K562 (cell line): ENCODE measurements around the gene ASB4. TPM values are rescaled to one million over a fixed set of nuclear protein-coding genes. Genes with fewer than 3 reads are reported as not detected.

Experiments
- polyA plus RNA-seq, 8 experiments: library from polyadenylated mRNA; depleted of rRNA in 4 of 8; stranded (reverse) in 5 of 8; unstranded in 3 of 8; fragments of >200 nt; fragmentation: Nextera tagmentation in 2 of 8; fragmentation: Illumina TruSeq in 1 of 8; extraction: Ambion mirVana in 2 of 8; extraction: Trizol in 1 of 8; gene quantifications; 2 replicates each; pipeline versions ENCODE4 v1.2.1 to v1.2.3, GENCODE V29; 2011 to 2014; ENCODE audit warnings: inconsistent platforms in 1 of 8, missing spikeins in 1 of 8
- total RNA-seq, 7 experiments: library from RNA; depleted of rRNA in 6 of 7; stranded (reverse); fragments of >200 nt in 6 of 7; fragmentation: Illumina TruSeq in 2 of 7; extraction: Trizol in 2 of 7; gene quantifications; 2 replicates each; pipeline versions ENCODE4 v1.2.1 to v1.2.3, GENCODE V29; 2011 to 2021; ENCODE audit warnings: low replicate concordance in 1 of 7

ASB4 gene
- total and polyA plus RNA-seq, 9 of the 15 experiments (the other 6 are each of a cell fraction or from before 2014, with no cell fraction given), result 0.03 to 0.07 TPM; not detected in 7

Other genes starting within 250 kb of the ASB4 start
- not detected in 2 replicates for gene PON1, start 161.4 kb upstream of the ASB4 start, total RNA-seq (2014; rRNA removed)
- not detected in 2 replicates for gene PON1, start 161.4 kb upstream of the ASB4 start, total RNA-seq (2014; rRNA removed; fragmentation: Illumina TruSeq; extraction: Trizol)
- gene PON1, start 161.4 kb upstream of the ASB4 start, total RNA-seq (2015; rRNA removed; fragmentation: Illumina TruSeq; extraction: Trizol), result not detected in 2 replicates
- gene PON1, start 161.4 kb upstream of the ASB4 start, total RNA-seq (2021), result not detected in 2 replicates
- gene PON1, start 161.4 kb upstream of the ASB4 start, polyA plus RNA-seq (2011; rRNA removed), result not detected in 2 replicates
- gene PON1, start 161.4 kb upstream of the ASB4 start, polyA plus RNA-seq (2014; fragmentation: Illumina TruSeq; extraction: Trizol), result not detected in 2 replicates
- gene PON1, start 161.4 kb upstream of the ASB4 start, polyA plus RNA-seq (2014; fragmentation: Nextera tagmentation; extraction: Ambion mirVana), result not detected
- not detected in 2 replicates for gene PON1, start 161.4 kb upstream of the ASB4 start, polyA plus RNA-seq (2014; rRNA removed)
- not detected in 2 replicates for gene PON3, start 89.6 kb upstream of the ASB4 start, total RNA-seq (2014; rRNA removed)
- gene PON3, start 89.6 kb upstream of the ASB4 start, total RNA-seq (2014; rRNA removed; fragmentation: Illumina TruSeq; extraction: Trizol), result not detected in 2 replicates
- 0.18 TPM in 1 of 2 replicates, not detected in the other for gene PON3, start 89.6 kb upstream of the ASB4 start, total RNA-seq (2015; rRNA removed; fragmentation: Illumina TruSeq; extraction: Trizol)
- not detected in 2 replicates for gene PON3, start 89.6 kb upstream of the ASB4 start, total RNA-seq (2021)
- 0.38 TPM in 1 of 2 replicates, not detected in the other for gene PON3, start 89.6 kb upstream of the ASB4 start, polyA plus RNA-seq (2011; rRNA removed)
- not detected in 2 replicates for gene PON3, start 89.6 kb upstream of the ASB4 start, polyA plus RNA-seq (2014; fragmentation: Illumina TruSeq; extraction: Trizol)
- under 1 TPM in 1 of 2 experiments, not detected in 1; 0.15 TPM for gene PON3, start 89.6 kb upstream of the ASB4 start, polyA plus RNA-seq (2014; fragmentation: Nextera tagmentation; extraction: Ambion mirVana)
- not detected in 2 replicates for gene PON3, start 89.6 kb upstream of the ASB4 start, polyA plus RNA-seq (2014; rRNA removed)
- gene PON2, start 50.9 kb upstream of the ASB4 start, total RNA-seq (2014; rRNA removed), result 15.8 and 15.9 TPM in 2 replicates
- gene PON2, start 50.9 kb upstream of the ASB4 start, total RNA-seq (2014; rRNA removed; fragmentation: Illumina TruSeq; extraction: Trizol), result 21.4 and 21.9 TPM in 2 replicates
- gene PON2, start 50.9 kb upstream of the ASB4 start, total RNA-seq (2015; rRNA removed; fragmentation: Illumina TruSeq; extraction: Trizol), result 23.8 and 29.3 TPM in 2 replicates
- 14.6 and 16.7 TPM in 2 replicates for gene PON2, start 50.9 kb upstream of the ASB4 start, total RNA-seq (2021)
- 13.0 and 30.1 TPM in 2 replicates for gene PON2, start 50.9 kb upstream of the ASB4 start, polyA plus RNA-seq (2011; rRNA removed)
- 19.4 and 23.7 TPM in 2 replicates for gene PON2, start 50.9 kb upstream of the ASB4 start, polyA plus RNA-seq (2014; fragmentation: Illumina TruSeq; extraction: Trizol)
- gene PON2, start 50.9 kb upstream of the ASB4 start, polyA plus RNA-seq (2014; fragmentation: Nextera tagmentation; extraction: Ambion mirVana), result 10 to 100 TPM in 1 of 2 experiments, 1 to 10 TPM in 1; 8.5 to 10.4 TPM
- gene PON2, start 50.9 kb upstream of the ASB4 start, polyA plus RNA-seq (2014; rRNA removed), result 21.5 and 25.1 TPM in 2 replicates
- gene PDK4, start 110.6 kb downstream of the ASB4 start, total RNA-seq (2014; rRNA removed), result 0.45 TPM in 1 of 2 replicates, not detected in the other
- 0.04 and 0.16 TPM in 2 replicates for gene PDK4, start 110.6 kb downstream of the ASB4 start, total RNA-seq (2014; rRNA removed; fragmentation: Illumina TruSeq; extraction: Trizol)
- 0.07 and 0.15 TPM in 2 replicates for gene PDK4, start 110.6 kb downstream of the ASB4 start, total RNA-seq (2015; rRNA removed; fragmentation: Illumina TruSeq; extraction: Trizol)
- 0.20 and 0.24 TPM in 2 replicates for gene PDK4, start 110.6 kb downstream of the ASB4 start, total RNA-seq (2021)
- gene PDK4, start 110.6 kb downstream of the ASB4 start, polyA plus RNA-seq (2011; rRNA removed), result 0.03 and 0.11 TPM in 2 replicates
- gene PDK4, start 110.6 kb downstream of the ASB4 start, polyA plus RNA-seq (2014; fragmentation: Illumina TruSeq; extraction: Trizol), result 0.06 and 0.09 TPM in 2 replicates
- gene PDK4, start 110.6 kb downstream of the ASB4 start, polyA plus RNA-seq (2014; fragmentation: Nextera tagmentation; extraction: Ambion mirVana), result under 1 TPM in 1 of 2 experiments, not detected in 1; 0.03 TPM
- 0.04 and 0.08 TPM in 2 replicates for gene PDK4, start 110.6 kb downstream of the ASB4 start, polyA plus RNA-seq (2014; rRNA removed)